HCT116 (cell line): ENCODE results near the gene EHF.

Experiments used
- EZH2 ChIP-seq: fragments of 200-600 bp; sonication (generic); IDR thresholded peaks from 2 replicates; pipeline ENCODE4 v1.6.1; 2017; ENCODE audit warnings: antibody characterized with exemption, mixed run types
- POLR2A ChIP-seq: IDR thresholded peaks from 2 replicates; pipeline ENCODE4 v1.7.0; 2011; ENCODE audit warnings: borderline replicate concordance; ENCODE audit not compliant: insufficient read depth, insufficient read length; ENCODE audit errors: extremely low read depth

- no peak for TF ChIP-seq POLR2A
- TF ChIP-seq EZH2: no peak
Observed at GRCh38 chr11:34595391-34595790, 25.5 kb upstream of the EHF start.
